ENCODE measurements around the gene SLC22A15.
"Not testable (repeated sequence)": the region's sequence is repeated elsewhere in the genome, so short reads cannot be mapped to it uniquely, and the experiment has no call there.

Gene SLC22A15

DNA sequence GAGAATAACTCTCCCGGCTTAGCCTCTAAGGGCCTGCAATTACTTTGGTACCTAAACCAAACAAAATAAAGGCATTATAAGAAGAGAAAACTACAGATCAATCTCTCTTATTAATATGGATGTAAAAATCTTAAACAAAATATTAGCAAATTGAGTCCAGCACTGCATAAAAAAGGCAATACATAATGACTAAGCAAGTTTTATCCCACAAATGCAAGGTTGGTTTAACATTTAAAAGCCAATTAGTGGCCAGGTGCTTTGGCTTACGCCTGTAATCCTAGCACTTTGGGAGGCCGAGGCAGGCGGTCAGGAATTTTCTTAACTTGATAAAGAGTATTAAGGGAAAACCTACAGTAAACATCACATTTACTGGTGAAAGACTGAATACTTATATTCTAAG is 67.8 kb downstream of the SLC22A15 start:
- no peak for DNase-seq

DNA sequence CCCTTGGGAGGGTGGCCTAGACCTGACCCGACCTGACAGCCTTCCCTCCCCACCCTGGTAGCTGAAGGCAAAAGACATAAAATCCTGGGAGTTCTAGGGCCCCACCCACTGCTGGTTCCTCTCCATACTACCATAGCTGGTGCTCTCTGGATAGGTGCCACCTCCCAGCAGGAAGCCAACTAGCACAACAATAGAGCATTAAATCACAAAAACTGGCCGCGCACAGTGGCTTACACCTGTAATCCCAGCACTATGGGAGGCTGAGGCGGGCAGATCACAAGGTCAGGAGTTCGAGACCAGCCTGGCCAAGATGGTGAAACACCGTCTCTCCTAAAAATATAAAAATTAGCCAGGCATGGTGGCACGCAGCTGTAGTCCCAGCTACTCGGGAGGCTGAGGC is 70.6 kb downstream of the SLC22A15 start:
- DNase-seq: peak; percentile 1 to 6

DNA sequence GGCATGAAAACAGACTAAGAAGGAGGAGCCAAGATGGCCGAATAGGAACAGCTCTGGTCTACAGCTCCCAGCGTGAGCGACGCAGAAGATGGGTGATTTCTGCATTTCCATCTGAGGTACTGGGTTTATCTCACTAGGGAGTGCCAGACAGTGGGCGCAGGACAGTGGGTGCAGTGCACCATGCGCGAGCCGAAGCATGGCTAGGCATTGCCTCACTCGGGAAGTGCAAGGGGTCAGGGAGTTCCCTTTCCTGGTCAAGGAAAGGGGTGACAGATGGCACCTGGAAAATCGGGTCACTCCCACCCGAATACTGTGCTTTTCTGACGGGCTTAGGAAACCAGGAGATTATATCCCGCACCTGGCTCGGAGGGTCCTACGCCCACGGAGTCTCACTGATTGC is 75.6 kb downstream of the SLC22A15 start:
- DNase-seq: not testable (repeated sequence)

DNA sequence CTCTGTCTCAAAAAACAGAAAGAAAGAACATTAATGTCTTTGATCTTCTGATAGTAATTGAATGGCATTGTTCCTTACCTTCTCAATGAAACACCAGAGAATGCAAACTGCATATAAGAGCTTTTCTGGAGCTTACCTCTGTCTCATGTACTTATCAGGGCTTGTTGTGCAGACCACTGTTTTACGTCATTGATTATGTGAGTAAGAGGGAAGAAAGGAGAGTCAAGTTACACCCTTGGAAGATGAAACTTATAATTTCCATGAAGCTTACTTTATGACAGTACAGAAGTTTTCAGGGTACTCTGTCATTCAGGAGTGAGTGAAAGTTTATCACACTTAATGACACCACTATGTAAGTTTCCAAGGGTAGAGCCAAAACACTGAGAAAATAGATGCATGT is 85.9 kb downstream of the SLC22A15 start:
- DNase-seq: no peak

DNA sequence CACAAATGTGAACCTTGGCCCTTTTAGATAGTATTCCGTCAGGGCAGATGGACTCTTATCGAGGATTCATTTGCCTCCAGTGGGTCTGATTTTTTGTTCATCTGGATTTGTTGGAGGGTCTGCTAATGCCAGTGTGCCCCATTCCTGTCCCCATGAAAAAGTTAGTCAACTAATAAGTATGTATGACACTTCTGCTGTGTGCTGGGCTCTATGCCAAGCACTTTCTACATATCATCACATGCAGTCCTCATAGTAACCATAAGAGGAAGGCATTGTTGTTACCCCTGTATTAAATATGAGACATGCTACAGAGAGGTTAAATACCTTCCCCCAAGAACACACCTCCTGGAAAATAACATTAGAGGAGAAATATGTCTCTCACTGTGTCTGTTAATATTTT is 88.3 kb downstream of the SLC22A15 start:
- no peak for DNase-seq

DNA sequence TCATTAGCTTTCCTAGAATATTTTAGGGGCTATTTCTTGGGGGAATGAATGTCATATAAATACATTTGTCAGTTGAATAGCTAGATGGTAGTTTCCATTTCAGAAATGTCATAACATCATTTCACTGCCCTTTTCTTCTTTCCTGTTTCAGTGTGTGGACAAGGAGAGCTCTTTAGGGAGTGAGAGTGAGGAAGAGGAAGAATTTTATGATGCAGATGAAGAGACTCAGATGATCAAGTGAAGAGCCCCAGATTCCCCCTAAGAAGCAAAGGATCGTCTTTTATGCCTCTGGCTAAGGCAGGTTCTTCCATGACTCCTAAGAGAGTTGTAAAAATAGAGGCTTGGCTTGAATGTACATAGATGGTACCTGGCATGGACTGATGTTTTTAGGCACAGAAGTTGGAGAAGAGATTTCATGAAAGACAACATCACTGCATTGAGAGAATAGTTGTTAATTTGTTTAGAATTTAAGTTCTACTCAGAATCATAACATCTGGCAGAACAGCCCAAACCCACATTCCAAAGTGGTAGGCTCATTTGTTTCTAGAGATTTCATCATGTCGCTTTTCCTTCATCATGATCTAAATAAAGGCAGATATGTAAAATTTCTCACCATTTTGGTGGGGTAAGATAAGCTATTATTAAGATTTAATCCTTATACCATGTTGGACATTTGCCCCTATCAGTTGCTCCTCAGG is 90.7 kb downstream of the SLC22A15 start:
- DNase-seq: no peak

DNA sequence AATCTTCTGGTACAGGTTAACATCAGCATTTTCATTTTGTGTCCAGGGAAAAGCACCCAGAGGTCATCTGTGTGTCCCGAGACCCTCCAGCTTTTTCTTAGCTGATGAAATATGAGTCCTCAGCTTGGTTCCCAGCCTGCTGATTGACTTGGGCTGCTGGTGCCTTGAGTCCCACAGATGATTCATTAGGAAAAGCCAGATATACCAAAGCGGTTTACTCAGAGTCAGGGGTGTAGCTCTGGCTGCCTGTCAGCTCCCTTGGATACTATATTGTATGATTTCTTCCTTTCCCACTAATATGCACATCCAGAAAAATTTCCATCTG is 91.2 kb downstream of the SLC22A15 start:
- no peak for DNase-seq

DNA sequence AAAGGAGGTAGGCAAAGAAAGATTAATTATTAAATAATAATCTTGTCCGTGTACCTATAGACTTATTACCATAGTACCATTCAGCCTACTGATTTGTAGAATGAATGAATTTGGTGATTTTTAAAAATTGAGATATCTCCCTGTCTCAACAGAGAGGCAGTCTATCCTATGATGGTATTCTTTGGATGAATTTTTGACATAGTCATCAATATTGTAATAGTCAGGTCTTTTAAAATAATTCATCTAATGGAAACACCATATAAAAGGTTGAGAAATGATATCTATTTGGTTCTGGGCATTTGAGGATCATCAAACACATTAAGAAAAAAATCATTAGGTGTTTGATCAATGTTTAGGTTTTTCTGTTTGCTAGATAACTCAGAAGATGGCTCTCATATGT is 99.3 kb downstream of the SLC22A15 start:
- no peak for DNase-seq

DNA sequence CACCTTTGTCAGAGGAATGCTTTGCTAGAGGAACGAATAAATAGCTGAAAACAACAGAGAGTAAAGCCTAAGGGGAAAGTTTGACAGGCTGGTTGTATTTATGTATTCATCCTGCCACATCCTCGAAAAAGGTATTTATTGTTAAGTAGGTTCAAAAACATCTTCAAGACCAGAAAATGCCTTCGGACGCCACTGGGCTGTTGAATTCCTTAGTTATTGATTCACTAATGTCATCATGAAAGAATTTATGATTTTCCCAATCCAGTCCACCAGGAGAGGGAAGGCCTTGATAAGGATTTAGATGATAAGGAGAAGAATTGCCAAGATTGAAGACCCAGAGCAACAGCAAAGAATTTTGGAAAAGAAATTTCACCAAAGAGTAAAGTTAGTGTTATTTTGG is 99.7 kb downstream of the SLC22A15 start:
- no peak for DNase-seq

DNA sequence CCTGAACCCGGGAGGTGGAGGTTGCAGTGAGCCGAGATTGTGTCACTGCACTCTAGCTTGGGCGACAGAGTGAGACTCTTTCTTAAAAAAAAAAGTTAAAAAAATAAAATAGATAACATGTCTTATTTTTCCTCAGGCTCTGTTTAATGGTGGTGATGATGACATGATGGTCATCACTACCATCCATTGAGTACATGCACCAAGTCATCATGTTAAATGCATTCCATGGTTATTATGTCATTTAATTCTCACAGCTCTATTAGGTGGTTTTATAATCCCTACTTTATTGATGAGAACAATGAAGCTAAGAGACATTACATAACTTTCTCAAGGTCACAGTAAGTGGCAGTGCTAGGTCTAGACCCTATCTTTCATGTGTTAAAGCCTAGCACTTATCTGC is 100.5 kb downstream of the SLC22A15 start:
- DNase-seq: no peak

DNA sequence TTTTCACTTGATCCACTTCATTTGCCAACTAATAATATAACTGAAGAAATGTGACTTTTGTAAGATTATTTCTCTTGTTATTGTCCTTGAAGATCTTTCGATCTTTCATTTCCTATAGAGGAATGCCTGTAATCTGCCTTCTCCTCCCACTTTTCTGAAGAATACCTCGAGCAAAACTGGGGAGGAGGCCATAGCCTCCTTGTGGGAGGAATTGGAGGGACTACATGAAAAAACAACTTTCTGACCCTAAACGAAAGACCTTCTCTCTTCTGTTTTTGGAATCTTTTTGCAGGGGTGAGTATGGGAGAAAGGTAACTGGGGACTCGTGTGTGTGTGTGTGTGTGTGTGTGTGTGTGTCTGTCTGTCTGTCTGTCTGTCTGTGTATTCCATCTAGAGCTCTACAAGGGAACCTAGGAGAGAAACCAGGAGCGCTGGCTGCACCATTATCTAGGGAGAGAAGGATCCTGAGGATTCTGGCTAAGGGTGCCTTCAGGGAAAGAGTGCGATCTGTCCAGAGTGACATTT is 102.4 kb downstream of the SLC22A15 start:
- no peak for DNase-seq

DNA sequence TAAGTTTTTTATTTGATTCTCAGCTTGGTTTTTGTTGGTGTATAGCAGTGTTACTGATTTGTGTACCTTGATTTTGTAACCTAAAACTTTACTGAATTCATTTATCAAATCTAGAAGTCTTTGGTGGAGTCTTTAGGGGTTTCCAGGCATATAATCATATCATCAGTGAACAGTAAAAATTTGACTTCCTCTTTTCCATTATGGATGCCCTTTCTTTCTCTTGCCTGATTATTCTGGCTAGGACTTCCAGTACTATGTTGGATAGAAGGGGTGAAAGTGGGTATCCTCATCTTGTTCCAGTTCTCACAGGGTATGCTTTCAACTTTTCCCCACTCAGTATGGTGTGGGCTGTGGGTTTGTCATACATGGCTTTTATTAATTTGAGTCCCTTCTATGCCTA is 111.3 kb downstream of the SLC22A15 start:
- DNase-seq: no peak

DNA sequence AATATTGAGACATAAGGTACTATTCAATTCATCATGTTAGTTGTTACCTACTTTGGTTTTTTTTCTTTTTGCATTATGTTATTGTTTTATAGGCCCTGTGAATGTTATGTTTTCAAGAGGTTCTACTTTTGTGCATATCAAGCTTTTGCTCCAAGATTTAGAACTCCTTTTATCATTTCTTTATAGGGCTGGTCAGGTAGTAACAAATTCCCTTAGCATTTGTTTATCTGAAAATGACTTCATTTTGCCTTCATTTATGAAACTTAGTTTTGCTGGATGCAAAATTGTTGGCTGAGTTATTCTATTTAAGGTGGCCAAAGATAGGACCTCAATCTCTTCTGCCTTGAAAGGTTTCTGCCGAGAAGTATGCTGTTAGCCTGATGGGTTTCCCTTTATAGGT is 113.6 kb downstream of the SLC22A15 start:
- DNase-seq: no peak

DNA sequence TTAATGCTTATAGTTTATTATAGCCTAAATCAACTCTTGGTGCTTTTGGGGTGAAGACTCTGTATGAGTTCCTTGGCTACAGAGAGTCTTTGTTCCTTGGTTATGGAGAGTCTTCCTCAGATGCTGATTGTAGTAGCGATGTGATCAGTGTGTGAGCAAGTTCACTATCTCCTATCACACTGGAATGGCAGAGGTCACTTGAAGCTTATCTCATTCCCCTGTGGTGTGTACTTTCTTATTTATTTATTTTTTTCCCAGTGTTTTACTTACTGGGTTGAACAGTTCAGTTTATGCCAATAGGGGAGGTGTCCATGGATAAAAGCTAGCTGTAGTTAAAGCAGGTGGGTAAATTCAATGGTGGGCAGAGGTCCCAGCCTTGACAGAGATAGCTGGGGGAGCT is 114.8 kb downstream of the SLC22A15 start:
- no peak for DNase-seq

DNA sequence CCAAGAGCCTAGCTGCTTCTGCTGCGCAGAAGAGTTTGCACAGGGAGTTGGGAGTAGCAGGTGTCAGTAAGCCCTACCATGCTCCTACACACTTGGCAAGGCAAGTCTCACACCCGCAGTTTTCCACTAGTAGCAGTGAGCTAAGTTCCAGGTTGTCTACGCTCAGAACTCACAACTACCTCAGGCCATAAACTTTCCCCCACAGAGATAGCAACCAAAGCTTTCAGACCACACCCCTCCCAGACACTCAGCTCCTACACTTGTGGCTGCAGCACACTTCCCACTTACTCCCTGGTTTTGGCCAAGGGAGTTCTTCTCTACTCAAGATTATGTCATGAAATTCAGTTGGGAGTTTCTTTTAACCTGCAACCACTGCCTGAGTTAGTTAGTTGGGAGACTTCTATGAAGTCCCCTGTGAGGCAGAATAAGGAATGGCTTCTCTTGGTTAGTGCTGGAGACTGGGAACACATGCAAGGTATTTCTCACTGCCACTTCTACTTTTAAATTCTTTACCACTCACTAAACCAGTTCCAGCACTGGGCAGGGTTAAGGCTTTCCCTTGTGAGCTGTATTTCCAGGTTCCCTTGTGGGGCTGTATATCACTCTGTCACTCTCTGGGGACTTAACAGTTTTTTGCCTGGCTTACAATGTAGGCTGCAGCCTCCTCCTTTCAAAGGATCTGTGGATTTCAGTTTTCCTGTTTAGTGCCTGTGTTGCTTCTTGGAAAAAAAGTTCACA is 116.6 kb downstream of the SLC22A15 start:
- DNase-seq: no peak

DNA sequence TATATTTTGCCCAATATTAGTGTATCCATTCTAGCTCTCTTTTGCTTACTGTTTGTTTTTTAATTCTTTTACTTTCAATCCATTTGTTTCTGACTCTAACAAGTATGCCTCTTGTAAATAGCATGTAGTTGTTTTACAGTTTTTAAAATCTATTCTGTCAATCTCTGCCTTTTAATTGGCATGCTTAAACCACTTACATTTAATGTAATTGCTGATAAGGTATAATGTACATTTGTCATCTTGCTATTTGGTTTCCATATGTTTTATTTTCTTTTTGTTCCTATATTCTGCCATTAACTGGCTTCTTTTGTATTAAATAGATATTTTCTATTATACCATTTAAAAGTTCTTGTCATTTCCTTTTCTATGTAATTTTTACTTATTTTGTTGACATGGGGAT is 118.7 kb downstream of the SLC22A15 start:
- DNase-seq: no peak

DNA sequence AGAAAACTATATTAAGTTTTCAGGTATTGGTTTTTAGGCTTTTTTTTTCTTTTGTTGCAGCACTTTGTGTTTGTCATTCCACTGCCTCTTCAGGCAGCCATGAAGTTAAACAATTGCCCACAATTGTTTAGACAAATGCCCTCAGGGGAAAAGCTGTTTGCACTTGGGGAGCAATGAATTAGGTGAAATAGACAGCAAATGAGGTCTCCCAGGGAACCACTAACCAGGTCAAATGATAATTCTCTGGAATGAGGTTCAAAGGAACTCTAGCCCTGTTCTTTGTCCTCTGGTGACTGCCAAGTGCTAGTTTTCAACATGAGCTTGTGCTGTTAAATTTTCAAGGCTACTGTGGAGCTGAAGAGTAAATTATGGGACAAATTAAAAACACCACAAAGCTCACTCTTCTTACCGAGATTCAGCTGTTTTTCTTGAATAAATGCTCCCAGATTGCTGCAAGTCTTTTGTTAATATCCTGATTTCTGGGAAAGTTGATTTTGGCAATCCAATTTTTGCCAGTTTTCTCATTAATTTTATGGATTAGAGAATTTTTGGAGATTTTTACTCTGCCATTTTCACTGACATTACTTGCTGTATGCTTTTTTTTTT is 119.8 kb downstream of the SLC22A15 start:
- DNase-seq: peak in 1 of 2 experiments; percentile 9

DNA sequence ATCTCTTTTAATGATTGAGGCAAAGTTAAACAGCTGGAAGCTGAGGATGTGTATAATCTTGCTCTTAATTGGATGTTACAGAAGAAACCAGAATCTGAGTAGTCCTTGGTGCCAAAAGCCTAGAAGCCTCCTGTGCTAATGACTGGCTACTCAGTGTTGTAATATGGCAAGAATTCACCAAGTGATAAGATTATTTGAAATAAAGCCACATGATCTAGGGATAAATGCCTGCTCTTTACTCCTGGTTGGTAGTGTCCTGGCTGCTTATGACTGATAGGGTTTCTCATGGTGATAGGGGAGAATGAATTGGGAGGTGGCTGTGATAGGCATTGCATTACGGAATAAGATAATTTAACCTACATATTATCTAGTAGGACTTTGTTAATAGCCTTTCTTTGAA is 121.3 kb downstream of the SLC22A15 start:
- no peak for DNase-seq

DNA sequence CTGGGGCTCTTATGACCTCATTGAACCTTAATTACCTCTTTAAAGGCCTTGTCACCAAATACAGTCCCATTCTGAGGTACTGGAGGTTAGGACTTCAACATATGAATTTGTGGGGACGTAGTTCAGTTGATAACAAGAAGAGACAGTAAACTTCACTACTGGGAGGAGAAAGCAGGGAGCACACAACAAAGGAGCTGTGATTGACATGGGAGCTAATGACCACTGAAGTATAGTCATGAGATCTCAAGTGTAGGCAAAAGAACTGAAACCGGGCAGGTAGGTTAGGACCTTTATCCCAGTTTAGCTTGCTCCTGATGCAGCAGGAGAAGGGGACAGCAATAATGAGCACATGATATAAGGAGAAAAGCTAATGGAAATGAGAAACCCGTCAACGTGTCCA is 123.1 kb downstream of the SLC22A15 start:
- no peak for DNase-seq

DNA sequence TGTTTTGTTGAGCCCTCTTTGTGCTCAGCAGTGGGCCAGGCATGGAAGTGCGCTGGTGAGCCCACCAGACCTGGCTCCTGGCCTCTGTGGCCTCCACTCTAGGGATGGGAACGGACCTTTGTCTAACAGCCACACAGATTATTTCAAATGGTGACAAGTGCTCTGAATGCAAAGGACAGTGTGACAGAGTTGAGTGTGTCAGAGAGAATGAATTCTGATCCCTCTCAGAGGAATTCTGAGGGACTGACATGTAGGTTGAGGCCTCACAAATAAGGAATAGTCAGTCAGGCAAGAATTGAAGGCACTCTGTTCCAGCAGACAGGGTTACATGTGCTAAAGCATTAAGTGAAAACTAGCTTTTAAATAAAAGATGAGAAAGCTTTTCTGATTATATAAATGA is 123.6 kb downstream of the SLC22A15 start:
- DNase-seq: no peak

DNA sequence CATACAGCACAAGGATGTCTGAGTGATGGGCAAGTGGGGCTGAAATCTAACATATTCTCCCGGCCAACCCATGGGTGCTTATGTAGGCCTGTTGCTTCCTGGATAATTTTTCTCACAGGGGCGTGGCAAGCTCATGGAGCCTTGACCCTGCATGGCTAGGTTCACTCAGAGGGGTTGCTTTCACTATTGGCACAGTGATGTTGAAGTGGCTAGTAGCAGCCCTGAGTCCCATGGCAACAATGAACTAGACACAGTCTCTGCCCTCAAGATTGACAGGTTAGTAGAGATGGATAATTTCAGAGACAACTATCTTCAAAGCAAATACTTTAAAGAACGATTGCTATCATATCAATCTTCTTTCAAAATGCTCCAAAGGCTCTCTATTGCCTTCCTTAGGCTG is 128.4 kb downstream of the SLC22A15 start:
- DNase-seq: no peak

DNA sequence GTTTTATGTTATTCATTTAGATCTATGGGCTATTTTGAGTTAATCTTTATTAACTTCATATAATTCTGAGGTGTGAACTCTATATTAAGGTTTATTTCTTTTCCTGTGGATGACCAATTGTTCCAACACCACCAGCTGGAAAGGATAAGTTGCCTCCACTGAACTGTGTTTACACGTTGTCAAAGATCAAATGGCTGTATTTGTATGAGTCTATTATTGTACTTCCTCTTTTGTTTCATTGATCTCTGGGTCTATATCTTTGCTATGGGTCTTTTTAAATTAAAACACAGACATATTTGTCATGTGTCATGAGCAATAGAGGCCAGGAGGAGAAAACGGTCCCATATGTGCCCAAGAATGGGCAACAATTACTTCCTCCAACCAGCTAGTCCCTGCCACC is 129.7 kb downstream of the SLC22A15 start:
- peak in 1 of 2 experiments; percentile 17 for DNase-seq

DNA sequence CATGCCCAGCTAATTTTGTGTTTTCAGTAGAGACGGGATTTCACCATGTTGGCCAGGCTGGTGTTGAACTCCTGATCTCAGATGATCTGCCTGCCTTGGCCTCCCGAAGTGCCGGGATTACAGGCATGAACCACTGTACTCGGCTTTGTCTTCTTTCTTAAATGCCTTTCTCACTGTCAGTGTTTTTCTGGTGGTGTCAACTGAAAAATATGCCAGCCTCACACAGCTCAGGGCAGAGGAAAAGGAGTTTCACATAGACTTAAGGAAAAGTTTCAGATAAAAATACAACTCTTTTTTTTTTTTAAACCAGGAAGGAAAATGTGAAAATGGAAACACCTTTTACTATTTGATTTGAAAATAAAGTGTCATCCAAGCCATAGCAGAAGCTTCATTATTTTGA is 130.3 kb downstream of the SLC22A15 start:
- DNase-seq: no peak

DNA sequence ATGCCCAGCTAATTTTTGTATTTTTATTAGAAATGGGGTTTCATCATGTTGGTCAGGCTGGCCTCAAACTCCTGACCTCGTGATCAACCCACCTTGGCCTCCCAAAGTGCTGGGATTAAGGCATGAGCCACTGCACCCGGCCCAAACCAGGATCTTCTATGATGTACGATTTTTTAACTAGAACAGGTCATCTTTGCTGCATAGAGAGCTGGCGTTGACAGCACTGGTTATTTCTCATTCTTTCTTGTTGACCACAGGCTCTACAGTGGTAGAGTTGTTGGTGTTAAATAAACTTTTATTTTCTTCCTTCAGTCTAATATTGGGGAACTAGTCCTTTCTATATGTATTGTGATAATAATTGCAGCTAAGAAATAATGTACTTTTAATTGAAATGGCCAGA is 131.1 kb downstream of the SLC22A15 start:
- DNase-seq: no peak

All from NCI-H2081 (cell line).